SK-N-MC (cell line): ENCODE results near the gene FOXP1.

Source experiments
- EZH2 ChIP-seq: fragments of 200-600 bp; sonication (generic); IDR thresholded peaks from one replicate; pipeline ENCODE4 v1.6.1; 2017; ENCODE audit warnings: antibody characterized with exemption
- FOXP2 ChIP-seq: optimal IDR thresholded peaks from 2 replicates; pipeline ENCODE3; 2011; ENCODE audit warnings: mild to moderate bottlenecking, moderate library complexity; ENCODE audit not compliant: insufficient read depth; ENCODE audit errors: extremely low read length, control extremely low read depth
- POLR2AphosphoS5 ChIP-seq: IDR thresholded peaks from 2 replicates; pipeline ENCODE4 v1.6.1; 2012; ENCODE audit warnings: mild to moderate bottlenecking, low read depth, low read length, borderline replicate concordance

DNA sequence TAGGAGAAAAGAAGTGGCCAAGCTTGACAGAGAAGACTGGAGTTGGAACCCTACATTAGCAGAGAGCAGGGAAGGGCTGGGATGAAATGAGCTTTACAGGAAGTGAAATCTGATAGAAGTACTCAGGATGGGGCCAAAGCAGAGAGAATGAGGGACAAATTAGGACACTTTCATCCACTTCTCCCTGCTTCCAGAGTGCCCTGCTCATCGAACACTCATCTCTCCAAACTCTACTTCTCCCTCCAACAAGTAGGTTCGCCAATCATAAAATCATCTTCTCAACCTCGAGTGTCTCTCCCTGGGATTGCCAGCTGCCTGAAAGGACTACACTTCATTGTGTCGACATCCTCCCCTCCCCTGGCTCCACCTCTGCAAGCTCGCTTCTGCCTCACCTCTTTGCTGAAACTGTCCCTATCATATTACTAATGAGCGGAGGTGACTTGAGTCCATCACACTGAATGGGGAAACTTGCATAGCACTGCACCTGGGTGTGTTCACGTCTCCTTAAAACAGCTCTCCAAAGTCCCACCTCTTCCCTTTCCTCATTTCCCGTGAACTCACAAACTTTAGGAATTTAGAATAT is 365.8 kb downstream of the FOXP1 start:
- no peak for TF ChIP-seq EZH2
- TF ChIP-seq POLR2AphosphoS5 = no peak
- TF ChIP-seq FOXP2 = no peak
